Gastroesophageal sphincter (tissue), 4 donors: ENCODE results near the gene ABCB6. TPM values are rescaled to one million over a fixed set of nuclear protein-coding genes. Genes with fewer than 3 reads are reported as not detected.

Source experiments
- ATAC-seq: fragments of 150-250 bp; one replicate; pipeline ENCODE4 v1.9.1; 2016; ENCODE audit warnings: mild to moderate bottlenecking, moderate library complexity
- H3K27ac ChIP-seq, 4 donors: fragments of 200-600 bp; sonication (generic) in 3 of 4; 1 replicate in 3 of 4; 2 replicates in 1 of 4; pipeline ENCODE4 v1.5.1; 2016 to 2019
- H3K27me3 ChIP-seq: fragments of 200-600 bp; sonication (generic); one replicate; pipeline ENCODE4 v1.5.1; 2019
- H3K36me3 ChIP-seq, 2 donors: fragments of 200-600 bp; sonication (generic); one replicate each; pipeline ENCODE4 v1.5.1; 2019; ENCODE audit warnings: control low read depth in 1 of 2
- H3K4me1 ChIP-seq, 3 donors: fragments of 200-600 bp; sonication (generic); 1 replicate in 2 of 3; 2 replicates in 1 of 3; pipeline ENCODE4 v1.5.1; 2016 to 2019; ENCODE audit warnings: control low read depth in 2 of 3
- H3K4me3 ChIP-seq, 2 donors: fragments of 200-600 bp; sonication (generic); one replicate each; pipeline ENCODE4 v1.5.1; 2019; ENCODE audit warnings: mild to moderate bottlenecking in 1 of 2, moderate library complexity in 1 of 2
- H3K9me3 ChIP-seq, 3 donors: fragments of 200-600 bp; sonication (generic); one replicate each; pipeline ENCODE4 v1.5.1; 2017 to 2019; ENCODE audit warnings: control low read depth in 2 of 3
- EP300 ChIP-seq: sonication (generic); formaldehyde crosslinking; IDR thresholded peaks from one replicate; pipeline ENCODE4 v1.6.1; 2017; ENCODE audit warnings: antibody characterized with exemption, mild to moderate bottlenecking
- POLR2A ChIP-seq, 2 donors: fragments of 450-650 bp; IDR thresholded peaks; one replicate each; pipeline ENCODE4 v1.6.1; 2017; ENCODE audit warnings: antibody characterized with exemption in 2 of 2, mild to moderate bottlenecking in 2 of 2, moderate library complexity in 1 of 2
- POLR2AphosphoS5 ChIP-seq: sonication (generic); formaldehyde crosslinking; IDR thresholded peaks from one replicate; pipeline ENCODE4 v1.6.1; 2017; ENCODE audit warnings: antibody characterized with exemption
- WGBS, 2 donors: methylation state at CpG; one replicate each; pipeline ENCODE4 v1.1.5; 2018; ENCODE audit warnings: low coverage in 1 of 2; 5-methylcytosine and 5-hydroxymethylcytosine counted together
- total RNA-seq, 4 donors: library from RNA; depleted of rRNA; stranded (reverse); fragments of >200 nt; gene quantifications; one replicate each; pipeline ENCODE4 v1.1.0, GENCODE V29; 2016
- TF ChIP-seq, protein P1 (sequence below), 4 experiments: fragments of 200-600 bp in 2 of 4; fragments of 450-650 bp in 2 of 4; sonication (generic) in 1 of 4; IDR thresholded peaks; one replicate each; pipeline ENCODE4 v1.5.1; 2017 to 2019; ENCODE audit warnings: antibody characterized with exemption in 4 of 4, mild to moderate bottlenecking in 2 of 4, moderate library complexity in 2 of 4

The ABCB6 gene
- total RNA-seq, 4 donors from 2014 or later, result 11.4 to 19.6 (median 16.8) TPM

DNA sequence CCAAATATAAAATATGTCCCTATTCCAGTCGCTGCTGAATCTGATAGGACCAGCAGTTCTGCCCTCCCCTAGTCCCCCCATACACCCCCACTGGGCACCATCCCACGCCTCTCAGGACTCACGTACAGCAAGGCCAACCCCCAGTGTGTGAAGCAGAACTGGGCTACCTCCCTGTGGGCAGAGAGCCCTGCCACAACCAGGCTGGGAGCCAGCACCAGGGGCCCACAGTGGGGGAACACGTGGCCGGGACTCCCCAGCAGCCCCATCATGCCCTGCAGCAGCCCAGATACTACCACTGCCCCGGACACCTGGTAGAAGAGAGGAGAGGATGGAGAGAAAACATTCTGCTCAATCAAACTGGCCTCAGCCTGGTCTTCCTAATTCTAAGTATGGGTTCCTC is 50.2 kb downstream of the ABCB6 start:
- H3K4me1 ChIP-seq, result peaks cover 0 to 16% (median 10%) of the 10 kb centered on the region in 3 donors

DNA sequence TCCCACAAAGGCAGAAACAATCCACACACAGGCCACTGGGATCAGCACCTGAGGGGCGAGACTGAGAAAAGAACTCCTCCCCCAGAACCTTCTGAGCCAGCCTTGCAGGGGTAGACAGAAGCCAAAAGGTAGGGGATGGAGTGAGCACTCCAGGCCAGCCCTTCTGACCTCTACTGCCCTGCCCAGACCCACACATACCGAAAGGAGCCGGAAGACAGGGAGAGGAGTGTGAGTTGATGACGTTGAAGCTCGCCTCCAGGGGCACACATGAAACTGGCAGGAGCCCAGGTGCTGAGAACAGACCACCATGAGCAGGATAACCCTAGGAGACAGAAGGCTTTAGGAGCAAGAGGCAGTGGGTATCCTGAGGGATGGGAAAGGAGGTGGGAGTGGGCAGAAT is 50.8 kb downstream of the ABCB6 start:
- Histone ChIP-seq H3K27ac (no peak overlapping the region), H3K9me3 (no peaks in the 10 kb centered on the region), H3K4me1 (peaks cover 0 to 16% (median 10%) of the 10 kb centered on the region in 3 donors), H3K27me3 (no peaks in the 10 kb centered on the region), H3K4me3 (no peak overlapping the region), H3K36me3 (peaks cover 0 to 14% of the 10 kb centered on the region in 2 donors)
- TF ChIP-seq POLR2A (IDR thresholded peaks at IDR 0.05) (no peak), POLR2AphosphoS5 (no peak), EP300 (no peak)
- TF ChIP-seq, protein P1, sequence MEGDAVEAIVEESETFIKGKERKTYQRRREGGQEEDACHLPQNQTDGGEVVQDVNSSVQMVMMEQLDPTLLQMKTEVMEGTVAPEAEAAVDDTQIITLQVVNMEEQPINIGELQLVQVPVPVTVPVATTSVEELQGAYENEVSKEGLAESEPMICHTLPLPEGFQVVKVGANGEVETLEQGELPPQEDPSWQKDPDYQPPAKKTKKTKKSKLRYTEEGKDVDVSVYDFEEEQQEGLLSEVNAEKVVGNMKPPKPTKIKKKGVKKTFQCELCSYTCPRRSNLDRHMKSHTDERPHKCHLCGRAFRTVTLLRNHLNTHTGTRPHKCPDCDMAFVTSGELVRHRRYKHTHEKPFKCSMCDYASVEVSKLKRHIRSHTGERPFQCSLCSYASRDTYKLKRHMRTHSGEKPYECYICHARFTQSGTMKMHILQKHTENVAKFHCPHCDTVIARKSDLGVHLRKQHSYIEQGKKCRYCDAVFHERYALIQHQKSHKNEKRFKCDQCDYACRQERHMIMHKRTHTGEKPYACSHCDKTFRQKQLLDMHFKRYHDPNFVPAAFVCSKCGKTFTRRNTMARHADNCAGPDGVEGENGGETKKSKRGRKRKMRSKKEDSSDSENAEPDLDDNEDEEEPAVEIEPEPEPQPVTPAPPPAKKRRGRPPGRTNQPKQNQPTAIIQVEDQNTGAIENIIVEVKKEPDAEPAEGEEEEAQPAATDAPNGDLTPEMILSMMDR (IDR thresholded peaks at IDR 0.05), result no peak
- ATAC-seq, result no peak
- 69% methylated on average over 5 of the region's 5 CpGs; no CpG with 5 or more reads in 1 of the 2 donors for WGBS, 2 donors

More for the DNA sequence above, 50.2 kb downstream of the ABCB6 start:
- Histone ChIP-seq H3K36me3 (peaks cover 0 to 19% of the 10 kb centered on the region in 2 donors), H3K27me3 (no peaks in the 10 kb centered on the region), H3K27ac (no peak overlapping the region), H3K9me3 (no peaks in the 10 kb centered on the region), H3K4me3 (no peak overlapping the region)
- WGBS, 2 donors, result 50% methylated on average over 1 of the region's 6 CpGs; no CpG with 5 or more reads in 1 of the 2 donors
- no peak for ATAC-seq
- TF ChIP-seq POLR2A (IDR thresholded peaks at IDR 0.05) (no peak), EP300 (no peak), POLR2AphosphoS5 (no peak)
- TF ChIP-seq, protein P1 (IDR thresholded peaks at IDR 0.05), result no peak

DNA sequence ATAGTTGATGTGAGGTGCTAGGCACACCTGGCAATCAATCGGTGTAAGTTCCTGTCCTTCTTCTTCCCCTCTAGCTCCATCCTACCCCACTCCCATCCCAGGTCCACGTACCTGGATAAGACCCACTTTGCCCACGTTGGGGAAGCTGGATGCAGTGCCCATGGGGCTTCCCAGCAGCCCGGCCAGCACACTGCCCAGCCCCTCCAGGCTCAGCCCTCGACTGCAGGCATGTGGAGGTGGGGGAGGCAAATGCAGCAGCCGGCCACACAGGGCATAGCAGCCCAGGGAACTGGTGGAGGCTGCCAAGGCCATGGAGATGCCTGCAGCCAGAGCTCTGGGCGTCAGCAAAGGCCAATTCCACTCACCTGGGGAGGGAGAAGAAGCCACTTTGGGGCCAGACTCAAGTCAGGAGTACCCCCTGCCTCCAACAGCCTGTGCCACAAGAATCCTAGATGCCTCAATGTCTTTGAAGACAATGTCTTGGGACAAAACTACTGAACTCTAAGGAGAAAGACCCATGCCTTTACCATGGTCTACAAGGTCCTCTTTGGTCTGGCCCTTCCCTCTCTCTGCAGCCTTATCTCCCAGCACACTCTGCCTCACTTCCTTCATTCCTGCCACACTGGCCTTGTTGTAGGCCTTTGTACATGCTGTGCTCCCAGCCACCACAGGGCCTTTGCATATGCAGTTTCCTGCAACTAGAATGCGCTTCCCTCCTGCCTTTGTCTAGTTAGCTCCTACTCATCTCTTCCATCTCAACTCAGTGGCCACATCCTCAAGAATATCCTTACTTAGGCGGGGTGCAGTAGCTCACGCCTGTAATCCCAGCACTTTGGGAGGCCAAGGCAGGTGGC is 53.5 kb downstream of the ABCB6 start:
- WGBS, 2 donors, result 91 to 100% methylated on average over 2 to 4 of the region's 10 CpGs
- Histone ChIP-seq H3K4me3 (no peak overlapping the region), H3K27me3 (no peaks in the 10 kb centered on the region), H3K27ac (no peak overlapping the region), H3K9me3 (no peaks in the 10 kb centered on the region), H3K36me3 (no peaks in the 10 kb centered on the region), H3K4me1 (peaks cover 0 to 8% (median 0%) of the 10 kb centered on the region in 3 donors)
- no peak for ATAC-seq
- TF ChIP-seq POLR2A (IDR thresholded peaks at IDR 0.05) (no peak), POLR2AphosphoS5 (no peak), EP300 (no peak)
- TF ChIP-seq, protein P1 (IDR thresholded peaks at IDR 0.05), result no peak

DNA sequence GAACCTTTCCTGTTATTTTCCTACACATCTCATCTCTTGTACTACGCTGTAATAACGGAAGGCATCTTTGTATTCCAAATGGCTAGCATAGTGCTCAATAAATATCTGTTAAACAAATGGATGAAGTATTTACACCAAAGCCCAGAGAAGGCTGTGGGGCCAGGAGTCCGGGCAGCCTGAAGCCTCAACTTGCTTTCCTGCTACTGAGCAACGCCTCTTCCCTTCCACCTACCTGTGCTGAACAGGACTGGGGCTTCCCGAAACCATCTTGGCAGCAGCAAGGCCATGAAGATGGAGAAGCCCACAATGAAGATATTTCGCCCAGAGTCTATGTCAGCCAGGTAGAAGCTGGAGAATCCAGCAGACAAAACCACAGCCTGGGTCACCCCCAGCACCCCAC is 55.6 kb downstream of the ABCB6 start:
- no peaks in the 10 kb centered on the region for H3K9me3 ChIP-seq
- ATAC-seq, result no peak
- 94% methylated on average over 2 of the region's 6 CpGs; no CpG with 5 or more reads in 1 of the 2 donors for WGBS, 2 donors
- TF ChIP-seq POLR2A (IDR thresholded peaks at IDR 0.05) (no peak), POLR2AphosphoS5 (no peak), EP300 (no peak)
- TF ChIP-seq, protein P1 (IDR thresholded peaks at IDR 0.05), result no peak
- H3K27ac ChIP-seq, result no peak overlapping the region
- no peaks in the 10 kb centered on the region for H3K27me3 ChIP-seq
- H3K36me3 ChIP-seq, result peaks cover 0 to 2% of the 10 kb centered on the region in 2 donors
- H3K4me3 ChIP-seq, result no peak overlapping the region
- H3K4me1 ChIP-seq, result peaks cover 0 to 20% (median 4%) of the 10 kb centered on the region in 3 donors
